IPS-15b (cell line): ENCODE data around the gene DCK.

Experiments used
- H3K27me3 ChIP-seq: one replicate; pipeline ENCODE4 v1.6.1; 2013; ENCODE audit warnings: low read length; ENCODE audit not compliant: control insufficient read depth, insufficient read depth
- H3K36me3 ChIP-seq: one replicate; pipeline ENCODE4 v1.6.1; 2013; ENCODE audit warnings: low read length; ENCODE audit not compliant: control insufficient read depth, insufficient read depth
- H3K4me1 ChIP-seq: one replicate; pipeline ENCODE4 v1.6.1; 2013; ENCODE audit warnings: mild to moderate bottlenecking, low read length; ENCODE audit not compliant: control insufficient read depth, insufficient read depth
- H3K4me3 ChIP-seq: one replicate; pipeline ENCODE4 v1.5.1; 2013; ENCODE audit warnings: low read depth, low read length
- H3K9ac ChIP-seq: one replicate; pipeline ENCODE4 v1.6.1; 2013; ENCODE audit warnings: low read depth, mild to moderate bottlenecking, low read length
- H3K9me3 ChIP-seq: one replicate; pipeline ENCODE4 v1.6.1; 2013; ENCODE audit warnings: mild to moderate bottlenecking, low read length; ENCODE audit not compliant: control insufficient read depth, insufficient read depth

The DCK gene

DNA sequence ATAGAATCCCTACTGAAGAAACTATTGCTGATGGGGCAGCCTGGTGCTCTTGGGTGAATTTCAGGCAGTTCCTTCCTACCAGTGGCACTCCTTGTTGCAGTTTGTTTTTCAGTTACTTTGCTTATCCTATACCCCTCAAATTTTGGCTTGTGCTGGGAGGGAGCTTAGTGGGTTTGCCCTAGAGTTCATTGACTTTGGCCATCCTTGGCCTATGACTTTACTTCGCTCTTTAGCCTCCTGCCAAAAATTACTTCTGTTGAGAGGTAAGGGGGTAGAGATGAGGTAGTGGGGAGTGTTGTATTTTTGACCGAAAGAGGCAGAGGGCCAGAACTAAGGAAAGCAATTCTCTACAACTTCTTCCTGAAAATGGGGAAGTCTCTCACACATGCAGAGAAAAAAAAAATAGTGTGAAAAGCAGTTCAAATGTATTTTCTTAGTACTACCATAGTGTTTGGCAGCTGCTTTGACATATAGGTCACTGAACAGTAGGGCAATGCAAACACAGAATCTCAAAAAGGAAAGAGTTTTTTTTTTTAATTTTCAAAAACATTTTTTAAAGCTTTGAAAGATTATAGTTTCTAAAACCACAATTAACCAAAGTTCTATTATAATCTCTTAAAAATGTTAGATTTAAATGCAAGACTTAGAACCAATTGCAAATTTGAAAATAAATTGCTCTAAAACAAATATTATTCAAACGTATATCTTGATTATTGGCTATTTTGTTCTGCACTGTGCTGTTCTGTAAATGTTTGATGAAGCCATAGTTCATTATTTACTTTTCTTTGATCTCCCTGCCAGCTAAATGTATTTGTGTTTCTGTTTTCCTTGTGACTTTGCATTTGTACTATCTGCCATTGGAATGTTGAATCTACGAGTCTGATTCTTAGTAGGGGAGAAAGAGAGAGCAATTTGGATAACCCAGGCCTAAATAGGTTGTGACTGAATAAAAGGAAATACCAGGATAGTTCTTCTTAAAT, 73.6 kb downstream of the DCK start:
- H3K9ac ChIP-seq, result no peak overlapping the region
- H3K27me3 ChIP-seq, result no peaks in the 10 kb centered on the region
- no peak overlapping the region for H3K4me3 ChIP-seq
- no peaks in the 10 kb centered on the region for H3K4me1 ChIP-seq
- H3K9me3 ChIP-seq, result no peaks in the 10 kb centered on the region
- H3K36me3 ChIP-seq, result no peaks in the 10 kb centered on the region

DNA sequence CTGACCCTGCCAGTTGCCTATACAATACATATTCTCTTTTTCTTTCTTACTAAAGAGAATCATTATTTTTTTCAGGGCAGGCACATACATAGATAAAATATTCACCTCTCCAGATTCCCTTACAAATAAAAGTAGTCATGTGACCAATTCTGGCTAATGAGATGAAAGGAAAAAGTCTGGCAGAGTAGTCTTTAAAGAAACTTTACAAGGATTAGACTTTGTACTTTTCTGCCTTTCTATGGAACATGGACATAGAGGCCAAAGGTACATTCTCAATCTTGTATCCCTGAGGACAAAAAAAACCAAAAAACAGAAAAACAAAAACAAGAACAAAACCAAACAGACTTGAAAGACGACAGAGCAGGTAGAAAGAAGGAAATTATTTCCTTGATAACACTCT, 75.6 kb downstream of the DCK start:
- Histone ChIP-seq H3K9me3 (no peaks in the 10 kb centered on the region), H3K36me3 (no peaks in the 10 kb centered on the region), H3K4me3 (no peak overlapping the region), H3K9ac (no peak overlapping the region), H3K4me1 (no peaks in the 10 kb centered on the region), H3K27me3 (no peaks in the 10 kb centered on the region)

DNA sequence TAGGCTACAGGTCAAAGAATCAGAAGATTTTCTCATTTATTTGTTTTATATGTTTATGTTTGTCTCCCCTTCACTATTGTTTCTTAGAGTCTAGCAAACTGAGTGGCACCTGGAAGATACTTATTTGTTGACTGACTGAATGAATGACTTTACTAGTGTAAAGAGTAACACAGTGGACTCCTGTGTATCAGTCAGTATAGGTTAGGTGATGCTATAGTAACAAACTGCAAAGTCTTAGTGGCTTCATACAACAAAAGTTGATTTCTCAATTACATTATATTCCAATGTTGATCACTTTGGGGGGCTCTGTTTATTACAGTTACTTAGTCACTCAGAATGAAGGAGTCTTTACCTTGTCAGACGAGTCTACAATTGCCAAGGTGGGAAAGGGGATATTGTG, 76.6 kb downstream of the DCK start:
- Histone ChIP-seq H3K4me1 (no peaks in the 10 kb centered on the region), H3K27me3 (no peaks in the 10 kb centered on the region), H3K4me3 (no peak overlapping the region), H3K9me3 (no peaks in the 10 kb centered on the region), H3K36me3 (no peaks in the 10 kb centered on the region), H3K9ac (no peak overlapping the region)

DNA sequence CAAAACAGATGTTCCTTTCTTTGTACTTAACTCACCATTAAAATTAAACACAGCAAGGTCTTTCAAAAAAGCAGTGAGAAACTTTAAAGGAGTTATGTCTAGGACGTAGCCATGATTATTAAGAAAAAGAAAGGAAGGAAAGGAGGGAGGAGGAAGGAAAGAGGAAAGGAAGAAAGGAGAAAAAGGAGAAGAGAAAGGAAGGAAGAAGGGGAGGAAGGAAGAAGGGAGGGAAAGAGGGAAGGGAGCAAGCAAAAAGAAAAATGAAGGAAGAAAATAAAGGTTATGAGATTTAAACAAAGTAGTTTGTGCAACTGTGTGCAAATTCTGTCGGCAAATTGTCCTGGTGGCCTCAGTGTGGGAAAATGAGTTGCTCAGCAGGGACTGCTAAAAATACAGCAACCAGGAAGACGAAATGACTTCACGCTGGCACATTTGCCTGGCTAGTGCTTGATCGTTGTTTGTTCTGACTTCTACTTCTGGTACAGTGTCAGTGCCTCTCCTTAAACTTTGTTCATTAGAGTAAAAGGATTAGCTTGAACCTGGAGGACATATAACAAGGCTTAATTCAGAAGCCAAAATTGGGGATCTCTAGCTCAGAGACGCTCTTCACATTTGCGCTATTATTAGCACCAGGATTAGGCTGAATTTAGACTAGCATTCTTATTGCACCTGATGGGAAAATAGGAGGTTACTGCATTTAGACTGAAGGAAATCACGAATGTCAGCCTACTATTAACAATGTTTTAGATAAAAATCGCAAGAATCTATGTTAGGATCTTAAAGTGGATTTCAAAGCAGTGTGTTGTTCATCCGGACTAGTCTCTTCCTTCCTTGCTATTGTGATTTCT, 81.2 kb downstream of the DCK start:
- Histone ChIP-seq H3K9ac (no peak overlapping the region), H3K4me1 (no peaks in the 10 kb centered on the region), H3K36me3 (no peaks in the 10 kb centered on the region), H3K9me3 (no peaks in the 10 kb centered on the region), H3K27me3 (no peaks in the 10 kb centered on the region), H3K4me3 (no peak overlapping the region)
